ENCODE measurements around the gene HCFC1.
A peak's percentile ranks its signal among the peaks of the same experiment; 100 is the strongest.

Gene HCFC1

GRCh38 chrX:153950127-153950526, 21.5 kb downstream of the HCFC1 start:
- TF ChIP-seq CTCF (IDR thresholded peaks at IDR 0.05; ENCODE audit: insufficient read depth, missing control alignments): no peak
- DNase-seq (ENCODE audit: insufficient read length, low spot score): no peak
- no peak for FAIRE-seq

DNA sequence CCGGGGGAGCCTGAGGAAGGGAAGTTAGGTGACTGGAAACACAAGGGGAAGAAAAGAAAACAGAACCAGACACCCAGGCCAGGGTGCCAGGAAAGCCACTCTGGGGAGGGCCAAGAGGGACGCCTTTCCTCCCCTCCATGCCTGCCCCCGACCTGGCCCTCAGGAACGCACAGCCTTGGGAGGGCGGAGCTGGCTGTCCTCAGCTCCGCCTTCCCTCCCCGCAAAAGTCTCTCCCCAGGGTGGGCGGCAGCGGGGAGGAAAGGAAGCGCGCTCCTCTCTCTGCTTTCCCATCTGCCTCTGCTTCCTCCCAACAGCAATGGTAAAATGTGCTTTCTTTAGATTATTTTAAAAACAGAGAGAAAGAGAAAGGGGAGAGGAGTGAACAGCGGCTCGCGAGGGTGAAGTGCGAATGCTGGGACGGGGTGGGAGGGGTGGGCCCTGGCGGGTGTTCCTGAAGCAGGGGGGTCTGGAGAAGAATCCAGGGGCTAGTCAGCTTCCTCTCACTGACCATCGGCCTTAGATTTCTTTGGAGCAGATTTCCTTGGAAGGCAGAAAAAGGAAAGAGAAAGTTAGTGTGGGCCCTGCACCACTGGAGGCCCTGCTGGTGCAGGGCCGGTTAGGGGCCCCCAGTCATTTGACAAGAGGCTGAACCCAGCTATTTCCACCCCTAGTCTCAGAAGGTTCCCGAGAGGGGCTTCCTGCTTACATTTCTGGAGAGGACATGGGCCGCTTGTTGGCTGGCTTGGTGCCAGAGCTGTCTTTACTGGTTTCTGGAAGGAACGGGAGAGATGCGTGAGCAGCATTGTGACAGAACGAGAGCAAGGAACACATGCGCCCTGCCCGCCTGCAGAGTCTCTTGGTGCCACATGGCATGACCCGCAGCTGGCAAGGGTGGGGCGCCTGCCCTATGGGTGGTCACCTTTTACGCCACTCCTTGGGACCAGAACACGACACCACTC, 22.5 kb downstream of the HCFC1 start:
- no peak for TF ChIP-seq CTCF (IDR thresholded peaks at IDR 0.05; ENCODE audit: insufficient read depth, missing control alignments)
- FAIRE-seq (no peak), DNase-seq (ENCODE audit: insufficient read length, low spot score) (no peak)

GRCh38 chrX:153948002-153948466, 23.6 kb downstream of the HCFC1 start:
- DNase-seq (ENCODE audit: insufficient read length, low spot score) (no peak), FAIRE-seq (no peak)
- no peak for TF ChIP-seq CTCF (IDR thresholded peaks at IDR 0.05; ENCODE audit: insufficient read depth, missing control alignments)

- peak; percentile 58 for DNase-seq (ENCODE audit: insufficient read length, low spot score)
- no peak for FAIRE-seq
These were observed 24.4 kb downstream of the HCFC1 start for GRCh38 chrX:153947009-153947769.

DNA sequence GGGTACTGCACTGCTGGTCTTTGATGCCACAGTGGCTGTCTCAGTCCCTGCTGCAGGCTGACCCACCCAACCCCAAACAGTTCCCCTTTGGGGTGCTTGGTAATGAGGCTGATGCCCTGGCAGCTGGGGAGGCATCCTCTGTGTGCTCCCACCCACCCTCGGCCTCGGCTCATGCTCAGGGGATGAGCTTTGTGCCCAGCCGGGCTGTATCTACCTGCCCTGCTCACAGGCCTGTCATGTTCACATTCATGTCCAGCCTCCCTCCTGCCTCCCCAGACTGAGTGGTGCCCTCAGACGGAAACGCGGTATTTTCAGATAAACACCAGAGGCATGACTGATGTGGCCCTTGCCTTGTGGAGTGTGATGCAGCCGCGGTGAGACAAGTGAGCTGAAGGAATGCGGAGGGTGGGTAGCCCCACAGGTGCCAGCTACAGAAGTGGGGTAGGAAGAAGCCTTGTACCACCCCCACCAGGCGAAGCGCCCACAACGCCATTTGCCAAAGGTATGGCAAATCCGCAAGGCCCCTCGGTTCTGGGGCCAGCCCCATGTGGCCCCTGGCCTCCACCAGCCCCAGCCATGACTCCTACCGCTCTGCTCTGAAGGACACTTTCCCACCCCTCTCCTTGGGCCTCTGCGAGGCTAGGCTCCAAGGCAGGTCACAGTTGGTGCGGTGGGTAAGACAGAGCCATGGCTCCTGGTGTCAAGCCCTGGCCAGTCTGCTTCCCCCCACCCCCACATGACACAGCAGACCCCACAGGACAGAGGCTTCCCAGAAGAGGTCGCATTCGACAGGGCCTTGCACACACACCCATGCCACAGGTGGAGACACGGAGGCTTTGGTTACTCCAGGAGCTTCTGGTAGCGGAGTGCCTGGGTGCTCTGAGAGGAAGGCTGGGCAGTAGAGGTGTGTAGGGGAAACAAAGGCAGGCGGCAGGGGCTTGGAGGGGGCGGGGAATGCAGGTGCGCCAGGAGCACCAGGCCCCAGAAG, 25.4 kb downstream of the HCFC1 start:
- DNase-seq (ENCODE audit: insufficient read length, low spot score) (no peak), FAIRE-seq (no peak)
- TF ChIP-seq CTCF (IDR thresholded peaks at IDR 0.05; ENCODE audit: insufficient read depth, missing control alignments): no peak

More at GRCh38 chrX:153947009-153947769, 24.4 kb downstream of the HCFC1 start:
- peak; percentile 62 for TF ChIP-seq CTCF (IDR thresholded peaks at IDR 0.05; ENCODE audit: insufficient read depth, missing control alignments)

- FAIRE-seq: no peak
These were observed 26.8 kb downstream of the HCFC1 start for GRCh38 chrX:153944800-153945150.

More at GRCh38 chrX:153944800-153945150, 26.8 kb downstream of the HCFC1 start:
- no peak for DNase-seq (ENCODE audit: insufficient read length, low spot score)
- TF ChIP-seq CTCF (IDR thresholded peaks at IDR 0.05; ENCODE audit: insufficient read depth, missing control alignments): no peak
